ENCODE measurements around the gene GIMAP8. TPM values are rescaled to one million over a fixed set of nuclear protein-coding genes. Genes with fewer than 3 reads are reported as not detected.
"Not testable (repeated sequence)": the region's sequence is repeated elsewhere in the genome, so short reads cannot be mapped to it uniquely, and the experiment has no call there.

GIMAP8 gene
- total RNA-seq, 1 donor from 2014 or later = 11.0 TPM

DNA sequence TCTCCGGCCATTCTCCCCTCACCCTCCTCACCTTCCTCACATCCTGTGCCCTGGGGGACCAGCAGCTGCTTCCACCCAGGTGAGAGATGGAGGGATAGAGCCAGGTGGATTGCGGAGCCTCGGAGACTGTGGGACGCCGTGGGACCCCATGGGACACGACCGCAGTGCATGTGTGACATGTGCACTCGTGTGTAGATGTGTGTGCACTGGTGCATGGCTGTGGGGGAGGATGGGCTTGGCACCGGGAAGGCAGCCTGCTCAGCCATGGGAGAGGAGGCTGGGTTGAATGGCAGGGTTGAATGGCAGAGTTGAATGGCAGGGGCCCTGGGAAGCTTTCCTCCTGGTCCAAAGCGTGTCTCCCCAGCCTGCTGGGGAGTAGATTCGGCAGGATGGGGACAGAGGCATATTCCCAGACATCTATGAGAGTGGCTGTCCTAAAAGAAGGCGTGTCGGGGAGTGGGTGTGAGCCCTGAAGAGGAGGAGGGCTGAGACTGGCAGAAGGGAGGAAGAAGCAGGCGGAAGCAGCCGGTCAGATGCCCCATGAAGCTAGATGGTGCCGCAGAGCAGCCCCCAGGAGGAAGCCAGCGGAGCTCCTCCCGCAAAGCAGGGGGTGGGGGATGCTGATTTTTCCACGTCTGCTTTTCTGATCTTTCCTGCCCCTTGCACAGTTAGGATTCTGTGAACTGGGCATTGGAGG lies 815 bp downstream of the GIMAP8 start:
- TF ChIP-seq, protein P1, sequence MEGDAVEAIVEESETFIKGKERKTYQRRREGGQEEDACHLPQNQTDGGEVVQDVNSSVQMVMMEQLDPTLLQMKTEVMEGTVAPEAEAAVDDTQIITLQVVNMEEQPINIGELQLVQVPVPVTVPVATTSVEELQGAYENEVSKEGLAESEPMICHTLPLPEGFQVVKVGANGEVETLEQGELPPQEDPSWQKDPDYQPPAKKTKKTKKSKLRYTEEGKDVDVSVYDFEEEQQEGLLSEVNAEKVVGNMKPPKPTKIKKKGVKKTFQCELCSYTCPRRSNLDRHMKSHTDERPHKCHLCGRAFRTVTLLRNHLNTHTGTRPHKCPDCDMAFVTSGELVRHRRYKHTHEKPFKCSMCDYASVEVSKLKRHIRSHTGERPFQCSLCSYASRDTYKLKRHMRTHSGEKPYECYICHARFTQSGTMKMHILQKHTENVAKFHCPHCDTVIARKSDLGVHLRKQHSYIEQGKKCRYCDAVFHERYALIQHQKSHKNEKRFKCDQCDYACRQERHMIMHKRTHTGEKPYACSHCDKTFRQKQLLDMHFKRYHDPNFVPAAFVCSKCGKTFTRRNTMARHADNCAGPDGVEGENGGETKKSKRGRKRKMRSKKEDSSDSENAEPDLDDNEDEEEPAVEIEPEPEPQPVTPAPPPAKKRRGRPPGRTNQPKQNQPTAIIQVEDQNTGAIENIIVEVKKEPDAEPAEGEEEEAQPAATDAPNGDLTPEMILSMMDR (IDR thresholded peaks at IDR 0.05; ENCODE audit: borderline replicate concordance) = no peak
- no peaks in the 10 kb centered on the region for H3K27me3 ChIP-seq (ENCODE audit: low read depth)
- peaks cover 62% of the 10 kb centered on the region for H3K4me1 ChIP-seq
- peak overlapping the region; percentile 70 for H3K4me3 ChIP-seq
- peak; percentile 60 for DNase-seq
- peak overlapping the region; percentile 92 for H3K27ac ChIP-seq (replicated peaks)
- peaks cover 8% of the 10 kb centered on the region for H3K9me3 ChIP-seq (replicated peaks)
- H3K36me3 ChIP-seq = peaks cover 9% of the 10 kb centered on the region
- intact Hi-C loops (cut with micrococcal nuclease) = loop anchor here (5.0 kb wide), 1 partner anchor 116 kb away; the partner anchor contains the start of gene GIMAP4

DNA sequence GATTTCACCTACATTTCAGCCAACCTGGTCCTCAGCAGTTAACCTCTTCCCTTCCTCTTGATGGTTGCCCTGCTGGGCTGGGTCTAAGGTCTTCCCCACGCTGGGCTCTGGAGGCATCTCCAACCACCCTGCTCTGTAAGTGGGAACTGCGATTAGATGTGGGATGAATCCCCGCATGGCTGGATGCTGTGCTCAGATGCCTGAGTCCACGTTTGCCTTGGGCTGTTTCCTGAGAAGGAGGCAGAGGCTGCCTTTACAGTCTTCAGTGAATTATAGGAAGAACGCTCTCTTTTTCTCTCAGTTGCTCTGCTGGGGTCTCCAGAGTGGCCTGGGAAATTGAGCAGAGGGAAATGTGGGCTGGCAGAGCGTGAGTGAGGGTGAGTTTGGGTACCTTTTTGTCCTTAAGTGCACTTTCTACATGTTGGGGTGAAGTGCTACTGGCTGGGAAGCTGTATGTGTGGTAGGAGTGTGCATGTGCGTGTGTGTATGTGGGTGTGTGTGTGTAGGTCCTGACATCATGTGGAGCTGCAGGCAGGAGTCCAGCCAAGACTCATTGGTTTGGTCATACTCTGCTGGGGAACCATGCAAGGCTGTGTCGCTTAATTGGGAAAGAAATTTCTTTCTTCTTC lies 1.5 kb downstream of the GIMAP8 start:
- H3K27ac ChIP-seq (replicated peaks) = peak overlapping the region; percentile 92
- H3K36me3 ChIP-seq = peaks cover 12% of the 10 kb centered on the region
- DNase-seq = no peak
- intact Hi-C loops (cut with micrococcal nuclease) = loop anchor here (5.0 kb wide), 1 partner anchor 115 kb away; the partner anchor contains the start of gene GIMAP4
- peaks cover 11% of the 10 kb centered on the region for H3K9me3 ChIP-seq (replicated peaks)
- no peaks in the 10 kb centered on the region for H3K27me3 ChIP-seq (ENCODE audit: low read depth)
- TF ChIP-seq, protein P1 (IDR thresholded peaks at IDR 0.05; ENCODE audit: borderline replicate concordance) = no peak
- H3K4me1 ChIP-seq = peaks cover 55% of the 10 kb centered on the region
- peak overlapping the region; percentile 70 for H3K4me3 ChIP-seq

DNA sequence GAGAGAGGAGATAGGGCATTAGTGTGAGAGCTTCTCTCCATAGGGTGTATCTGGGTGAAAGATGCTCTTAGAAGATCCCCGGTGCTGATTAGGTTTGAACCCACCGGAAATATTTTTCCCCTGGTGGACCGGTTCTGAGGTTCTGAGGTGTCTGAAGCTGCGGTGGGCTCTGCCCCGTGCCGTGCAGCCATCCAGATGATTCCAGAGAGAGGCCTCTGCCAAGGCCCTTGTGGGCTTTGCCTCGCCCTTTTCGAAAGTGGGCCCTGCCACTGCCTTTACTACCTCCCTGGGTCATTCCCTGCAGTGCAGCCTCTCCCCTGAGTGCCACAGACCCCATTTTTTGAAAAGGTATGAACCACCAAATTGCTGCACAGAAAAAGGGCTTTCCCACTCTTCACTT lies 2.8 kb downstream of the GIMAP8 start:
- H3K36me3 ChIP-seq = peaks cover 18% of the 10 kb centered on the region
- no peaks in the 10 kb centered on the region for H3K27me3 ChIP-seq (ENCODE audit: low read depth)
- intact Hi-C loops (cut with micrococcal nuclease) = loop anchor here (5.0 kb wide), 1 partner anchor 114 kb away; the partner anchor contains the start of gene GIMAP4
- TF ChIP-seq, protein P1 (IDR thresholded peaks at IDR 0.05; ENCODE audit: borderline replicate concordance) = no peak
- peak overlapping the region; percentile 70 for H3K4me3 ChIP-seq
- H3K4me1 ChIP-seq = peaks cover 53% of the 10 kb centered on the region
- peaks cover 11% of the 10 kb centered on the region for H3K9me3 ChIP-seq (replicated peaks)
- DNase-seq = no peak
- peak overlapping the region; percentile 92 for H3K27ac ChIP-seq (replicated peaks)

DNA sequence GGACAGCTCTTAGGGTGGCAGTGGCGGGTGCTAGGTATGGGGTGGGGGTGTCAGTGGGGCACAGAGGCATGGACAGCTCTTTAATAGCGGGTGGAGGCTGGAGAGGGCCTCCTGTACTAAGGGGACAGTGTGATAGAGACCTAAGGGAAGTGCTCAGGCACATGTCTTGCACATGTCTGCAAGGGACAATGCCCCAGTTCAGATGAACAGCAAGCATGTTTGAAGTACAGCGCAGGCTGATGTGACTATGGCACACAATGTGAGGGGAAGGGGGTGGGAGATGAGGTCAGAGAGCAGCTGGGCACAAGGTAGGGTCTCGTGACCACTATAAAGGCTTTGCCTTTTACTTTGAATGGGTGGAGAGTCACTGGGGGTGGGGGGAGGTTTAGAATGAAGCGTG lies 3.5 kb downstream of the GIMAP8 start:
- H3K4me1 ChIP-seq = peaks cover 46% of the 10 kb centered on the region
- peaks cover 11% of the 10 kb centered on the region for H3K9me3 ChIP-seq (replicated peaks)
- H3K36me3 ChIP-seq = peaks cover 18% of the 10 kb centered on the region
- no peaks in the 10 kb centered on the region for H3K27me3 ChIP-seq (ENCODE audit: low read depth)
- H3K27ac ChIP-seq (replicated peaks) = no peak overlapping the region
- intact Hi-C loops (cut with micrococcal nuclease) = loop anchor here (5.0 kb wide), 1 partner anchor 113 kb away; the partner anchor contains the start of gene GIMAP4
- no peak for DNase-seq
- peak overlapping the region; percentile 70 for H3K4me3 ChIP-seq
- TF ChIP-seq, protein P1 (IDR thresholded peaks at IDR 0.05; ENCODE audit: borderline replicate concordance) = no peak

DNA sequence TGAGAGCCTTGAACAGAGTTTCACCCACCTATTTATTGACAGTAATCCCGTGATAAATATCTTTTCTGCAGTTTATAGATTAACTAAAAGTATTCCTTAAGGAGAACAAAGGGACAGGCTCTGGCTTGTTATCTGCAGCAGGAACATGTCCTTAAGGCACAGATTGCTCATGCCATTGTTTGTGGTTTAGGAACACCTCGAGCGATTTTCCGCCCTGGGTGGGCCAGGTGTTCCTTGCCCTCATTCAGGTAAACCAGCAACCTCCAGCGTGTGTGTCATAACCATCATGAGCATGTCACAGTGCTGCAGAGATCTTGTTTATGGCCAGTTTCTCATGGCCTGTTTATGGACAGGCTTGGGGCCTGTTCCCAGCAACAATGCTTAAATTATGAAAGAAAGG lies 6.6 kb downstream of the GIMAP8 start:
- DNase-seq; H3K27me3 ChIP-seq (ENCODE audit: low read depth); H3K4me3 ChIP-seq; H3K27ac ChIP-seq (replicated peaks); intact Hi-C loops (cut with micrococcal nuclease): not testable (repeated sequence)
- H3K9me3 ChIP-seq (replicated peaks) = peaks cover 29% of the 10 kb centered on the region
- peaks cover 36% of the 10 kb centered on the region for H3K36me3 ChIP-seq
- H3K4me1 ChIP-seq = peaks cover 21% of the 10 kb centered on the region

DNA sequence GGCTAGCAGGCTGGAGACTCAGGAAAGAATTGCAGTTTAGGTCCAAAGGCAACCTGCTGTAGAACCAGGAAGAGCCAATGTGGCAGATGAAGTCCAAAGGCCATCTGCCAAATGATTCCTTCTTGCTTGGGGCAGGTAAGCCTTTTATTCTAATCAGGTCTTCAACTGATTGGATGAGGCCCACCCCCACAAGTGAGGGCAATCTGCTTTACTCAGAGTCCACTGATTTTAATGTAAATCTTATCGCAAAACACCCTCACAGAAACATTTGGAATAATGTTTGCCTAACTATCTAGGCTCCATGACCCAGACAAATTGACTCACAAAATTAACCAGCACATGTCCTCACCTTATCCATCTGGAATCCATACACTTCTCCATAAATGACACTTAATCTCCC lies 7.8 kb downstream of the GIMAP8 start:
- H3K27me3 ChIP-seq (ENCODE audit: low read depth) = no peaks in the 10 kb centered on the region
- TF ChIP-seq, protein P1 (IDR thresholded peaks at IDR 0.05; ENCODE audit: borderline replicate concordance) = no peak
- H3K4me3 ChIP-seq = no peak overlapping the region
- DNase-seq = no peak
- peaks cover 41% of the 10 kb centered on the region for H3K9me3 ChIP-seq (replicated peaks)
- peaks cover 45% of the 10 kb centered on the region for H3K36me3 ChIP-seq
- intact Hi-C loops (cut with micrococcal nuclease) = no loop called here
- H3K27ac ChIP-seq (replicated peaks) = no peak overlapping the region
- H3K4me1 ChIP-seq = peaks cover 12% of the 10 kb centered on the region
